ENCODE data around the gene ARID5A.

The ARID5A gene

DNA sequence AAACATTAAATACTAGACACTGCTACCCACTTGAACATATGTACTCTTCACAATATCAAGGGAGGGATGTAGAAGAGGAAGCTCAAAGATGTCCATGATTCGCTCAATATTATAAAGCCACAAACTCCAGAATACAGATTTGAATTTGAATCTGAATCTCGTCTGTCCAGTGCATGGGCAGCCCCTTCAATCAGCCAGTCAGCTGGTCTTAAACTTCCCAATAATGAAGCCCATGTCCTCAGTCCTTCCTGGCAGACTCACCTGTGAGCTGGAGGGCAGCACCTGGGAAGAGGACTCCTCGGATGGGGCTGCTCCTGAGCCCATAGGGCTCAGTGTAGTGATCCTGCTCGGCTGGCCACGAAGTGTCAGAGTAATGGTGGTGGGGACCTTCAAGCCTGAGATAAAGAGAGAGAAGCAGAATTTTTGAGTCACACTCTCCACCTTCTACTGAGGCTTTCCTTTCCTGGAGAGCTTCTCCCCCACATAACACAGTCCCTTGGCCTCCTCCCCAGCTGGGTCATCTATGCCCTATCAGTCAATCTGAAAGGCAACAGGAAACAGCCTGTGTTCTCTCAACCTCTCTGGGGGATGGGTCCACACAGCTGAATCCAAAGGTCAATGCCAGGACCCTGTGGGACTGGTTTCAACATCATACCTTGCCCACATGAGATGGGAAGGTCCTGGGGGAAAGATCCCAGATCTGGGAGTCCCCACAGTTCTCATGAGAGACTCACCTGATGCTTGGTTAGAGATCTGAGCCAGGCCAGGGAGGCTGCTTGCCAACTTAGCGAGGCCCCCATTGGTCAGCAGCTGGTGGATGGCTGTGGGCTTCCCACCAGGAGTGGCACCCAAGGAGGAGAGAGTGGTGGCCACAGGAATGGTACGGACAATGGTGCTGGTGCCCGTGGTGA lies 65.1 kb downstream of the ARID5A start:
- no peak for DNase-seq (ENCODE audit: low spot score)
- H3K27ac ChIP-seq, result peak overlapping the region; percentile 8; the same call in 1 of the 2 replicates
- CTCF ChIA-PET, result interaction anchor here (0.6 to 1.0 kb wide), 5 partner anchors 8 to 496 kb away, joined by 3 to 4 read pairs (median 3); no protein-coding TSS in a partner anchor
- TF ChIP-seq, protein P1, sequence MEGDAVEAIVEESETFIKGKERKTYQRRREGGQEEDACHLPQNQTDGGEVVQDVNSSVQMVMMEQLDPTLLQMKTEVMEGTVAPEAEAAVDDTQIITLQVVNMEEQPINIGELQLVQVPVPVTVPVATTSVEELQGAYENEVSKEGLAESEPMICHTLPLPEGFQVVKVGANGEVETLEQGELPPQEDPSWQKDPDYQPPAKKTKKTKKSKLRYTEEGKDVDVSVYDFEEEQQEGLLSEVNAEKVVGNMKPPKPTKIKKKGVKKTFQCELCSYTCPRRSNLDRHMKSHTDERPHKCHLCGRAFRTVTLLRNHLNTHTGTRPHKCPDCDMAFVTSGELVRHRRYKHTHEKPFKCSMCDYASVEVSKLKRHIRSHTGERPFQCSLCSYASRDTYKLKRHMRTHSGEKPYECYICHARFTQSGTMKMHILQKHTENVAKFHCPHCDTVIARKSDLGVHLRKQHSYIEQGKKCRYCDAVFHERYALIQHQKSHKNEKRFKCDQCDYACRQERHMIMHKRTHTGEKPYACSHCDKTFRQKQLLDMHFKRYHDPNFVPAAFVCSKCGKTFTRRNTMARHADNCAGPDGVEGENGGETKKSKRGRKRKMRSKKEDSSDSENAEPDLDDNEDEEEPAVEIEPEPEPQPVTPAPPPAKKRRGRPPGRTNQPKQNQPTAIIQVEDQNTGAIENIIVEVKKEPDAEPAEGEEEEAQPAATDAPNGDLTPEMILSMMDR (conservative IDR thresholded peaks at IDR 0.05; ENCODE audit: low read depth), result no peak
- POLR2A ChIA-PET (ENCODE audit: low non-redundant PET), result no interaction called here
